H1 (cell line): ENCODE measurements around the gene MX1. TPM values are rescaled to one million over a fixed set of nuclear protein-coding genes. Genes with fewer than 3 reads are reported as not detected.

Experiments used
- CTCF ChIA-PET: fragments of 300-600 bp; sonication (Branson Sonifier 250); formaldehyde crosslinking; loops from one replicate; lab custom pipeline; 2021; ENCODE audit not compliant: partially characterized antibody; lab: Charles Lee
- POLR2A ChIA-PET: fragments of 300-600 bp; sonication (Branson Sonifier 250); formaldehyde crosslinking; loops from one replicate; lab custom pipeline; 2021; ENCODE audit warnings: inconsistent platforms; ENCODE audit not compliant: partially characterized antibody; lab: Charles Lee
- DNase-seq, 2 experiments: peaks; one replicate each; pipeline versions ENCODE4 v3.0.0 to v3.0.0-alpha.2; 2010 to 2022; ENCODE audit warnings: low spot score in 2 of 2, low read depth in 1 of 2, mixed read lengths in 1 of 2
- FAIRE-seq: peaks from 2 replicates; lab custom pipeline; 2011; peaks lifted over from hg19 to GRCh38; lab: Jason Lieb, UNC
- H2AFZ ChIP-seq: 2 replicates; pipeline ENCODE4 v1.8.1; 2012; ENCODE audit warnings: low read length, inconsistent platforms
- H2AK5ac ChIP-seq: 2 replicates; pipeline ENCODE4 v1.6.1; 2013; ENCODE audit warnings: low read depth, low read length
- H2BK120ac ChIP-seq: replicated peaks from 2 replicates; pipeline ENCODE3; 2013; ENCODE audit warnings: low read depth, low read length, inconsistent platforms
- H2BK12ac ChIP-seq: 2 replicates; pipeline ENCODE4 v1.6.1; 2013; ENCODE audit warnings: low read depth, low read length
- H2BK15ac ChIP-seq: 2 replicates; pipeline ENCODE4 v1.6.1; 2013; ENCODE audit warnings: low read length
- H2BK20ac ChIP-seq: 2 replicates; pipeline ENCODE4 v1.6.1; 2013; ENCODE audit warnings: low read length
- H2BK5ac ChIP-seq: 2 replicates; pipeline ENCODE4 v1.6.1; 2013; ENCODE audit warnings: low read depth, low read length
- H3K14ac ChIP-seq: 2 replicates; pipeline ENCODE4 v1.6.1; 2013; ENCODE audit warnings: inconsistent platforms; ENCODE audit not compliant: insufficient read length
- H3K18ac ChIP-seq: 2 replicates; pipeline ENCODE4 v1.6.1; 2013; ENCODE audit warnings: low read length; ENCODE audit errors: extremely low read depth
- H3K23ac ChIP-seq: 2 replicates; pipeline ENCODE4 v1.6.1; 2013; ENCODE audit warnings: inconsistent platforms; ENCODE audit not compliant: insufficient read length
- H3K23me2 ChIP-seq: 2 replicates; pipeline ENCODE4 v1.6.1; 2013; ENCODE audit warnings: low read depth, low read length
- H3K27ac ChIP-seq: 2 replicates; pipeline ENCODE4 v1.6.1; 2011; ENCODE audit warnings: low read depth, low read length, inconsistent platforms
- H3K27me3 ChIP-seq, 4 experiments: replicated peaks in 1 of 4; 1 replicate in 1 of 4; 2 replicates in 3 of 4; pipeline versions ENCODE4 v1.6.1 to v1.8.1; 2011 to 2013; ENCODE audit warnings: low read length in 3 of 4, mild to moderate bottlenecking in 3 of 4, inconsistent platforms in 2 of 4, mixed read lengths in 2 of 4, moderate library complexity in 1 of 4; ENCODE audit not compliant: control insufficient read depth in 3 of 4, insufficient read depth in 3 of 4; ENCODE audit errors: extremely low read depth in 1 of 4
- H3K36me3 ChIP-seq, 4 experiments: 2 replicates each; pipeline versions ENCODE4 v1.6.1 to v1.8.1; 2011 to 2013; ENCODE audit warnings: mild to moderate bottlenecking in 4 of 4, low read length in 3 of 4, moderate library complexity in 2 of 4, control low read depth in 1 of 4, inconsistent platforms in 1 of 4; ENCODE audit not compliant: insufficient read depth in 4 of 4, control insufficient read depth in 2 of 4
- H3K4ac ChIP-seq: replicated peaks from 2 replicates; pipeline ENCODE3; 2013; ENCODE audit warnings: low read length, low read depth, mixed read lengths, inconsistent platforms; ENCODE audit not compliant: insufficient read length
- H3K4me1 ChIP-seq, 4 experiments: replicated peaks in 1 of 4; 1 replicate in 1 of 4; 2 replicates in 3 of 4; pipeline versions ENCODE4 v1.6.1 to v1.8.1; 2011 to 2013; ENCODE audit warnings: low read length in 3 of 4, inconsistent platforms in 2 of 4, mixed read lengths in 1 of 4; ENCODE audit not compliant: insufficient read depth in 4 of 4, control insufficient read depth in 3 of 4
- H3K4me2 ChIP-seq, 2 experiments: 2 replicates each; pipeline versions ENCODE4 v1.6.1 to v1.8.1; 2011 to 2013; ENCODE audit warnings: low read depth in 2 of 2, low read length in 2 of 2, control low read depth in 1 of 2, inconsistent platforms in 1 of 2, mild to moderate bottlenecking in 1 of 2; ENCODE audit not compliant: insufficient read depth in 1 of 2
- H3K4me3 ChIP-seq, 4 experiments: fragments of 200-600, 300-600 bp in 1 of 4; sonication (generic), shearing (Covaris generic), sonication (Bioruptor Twin) in 1 of 4; 2 replicates each; pipeline versions ENCODE4 v1.5.1 to v1.8.1; 2011 to 2016; ENCODE audit warnings: low read length in 4 of 4, low read depth in 3 of 4, control low read depth in 2 of 4, inconsistent platforms in 2 of 4, mild to moderate bottlenecking in 2 of 4, mixed read lengths in 1 of 4, moderate library complexity in 1 of 4; ENCODE audit not compliant: insufficient read depth in 2 of 4; ENCODE audit errors: extremely low read depth in 1 of 4
- H3K56ac ChIP-seq: replicated peaks from 2 replicates; pipeline ENCODE3; 2013; ENCODE audit warnings: low read depth, mild to moderate bottlenecking, mixed read lengths, low read length, inconsistent platforms; ENCODE audit not compliant: insufficient read length
- H3K79me1 ChIP-seq: 2 replicates; pipeline ENCODE4 v1.6.1; 2013; ENCODE audit warnings: low read depth, low read length, control low read depth
- H3K79me2 ChIP-seq, 2 experiments: 2 replicates each; pipeline versions ENCODE4 v1.6.1 to v1.8.1; 2012 to 2013; ENCODE audit warnings: low read length in 2 of 2, mild to moderate bottlenecking in 2 of 2, inconsistent platforms in 1 of 2; ENCODE audit not compliant: insufficient read depth in 2 of 2, control insufficient read depth in 1 of 2
- H3K9ac ChIP-seq, 4 experiments: replicated peaks in 1 of 4; 1 replicate in 1 of 4; 2 replicates in 3 of 4; pipeline versions ENCODE4 v1.6.1 to v1.8.1; 2011 to 2013; ENCODE audit warnings: low read depth in 3 of 4, low read length in 3 of 4, control low read depth in 2 of 4, mild to moderate bottlenecking in 2 of 4, moderate library complexity in 2 of 4, inconsistent platforms in 1 of 4; ENCODE audit errors: extremely low read depth in 1 of 4
- H3K9me3 ChIP-seq, 2 experiments: 2 replicates each; pipeline versions ENCODE4 v1.6.1 to v1.8.1; 2012 to 2013; ENCODE audit warnings: mild to moderate bottlenecking in 2 of 2, moderate library complexity in 2 of 2, control low read depth in 1 of 2, inconsistent platforms in 1 of 2, low read depth in 1 of 2, low read length in 1 of 2, mixed read lengths in 1 of 2; ENCODE audit not compliant: insufficient read depth in 2 of 2
- H4K20me1 ChIP-seq, 2 experiments: replicated peaks in 1 of 2; 2 replicates each; pipeline versions ENCODE3 to v1.8.1; 2011 to 2013; ENCODE audit warnings: inconsistent platforms in 2 of 2, low read length in 2 of 2, mild to moderate bottlenecking in 1 of 2; ENCODE audit not compliant: insufficient read depth in 2 of 2, control insufficient read depth in 1 of 2
- H4K5ac ChIP-seq: 2 replicates; pipeline ENCODE4 v1.6.1; 2013; ENCODE audit warnings: low read length, low read depth, mixed read lengths, inconsistent platforms; ENCODE audit not compliant: insufficient read length
- H4K8ac ChIP-seq: 2 replicates; pipeline ENCODE4 v1.8.0; 2013; ENCODE audit warnings: mild to moderate bottlenecking, moderate library complexity, low read length, inconsistent platforms; ENCODE audit not compliant: insufficient read depth; ENCODE audit errors: extremely low read depth
- H4K91ac ChIP-seq: replicated peaks from 2 replicates; pipeline ENCODE3; 2013; ENCODE audit warnings: low read length, mixed read lengths, inconsistent platforms; ENCODE audit not compliant: insufficient read length
- ASH2L ChIP-seq: fragments of 200-600, 300-600 bp; sonication (generic); IDR thresholded peaks from one replicate; pipeline ENCODE4 v1.7.1; 2017; ENCODE audit warnings: low read length
- ATF3 ChIP-seq: IDR thresholded peaks from 2 replicates; pipeline ENCODE4 v1.6.1; 2011; ENCODE audit warnings: low read depth, mild to moderate bottlenecking, low read length; ENCODE audit not compliant: insufficient read depth
- E2F6 ChIP-seq: IDR thresholded peaks from 2 replicates; pipeline ENCODE4 v1.6.1; 2012; ENCODE audit warnings: inconsistent platforms
- SIN3A ChIP-seq, 2 experiments: IDR thresholded peaks in 1 of 2; conservative IDR thresholded peaks in 1 of 2; 2 replicates each; pipeline ENCODE4 v1.6.1; 2011 to 2012; ENCODE audit warnings: low read length in 2 of 2, improper control_type of control experiment in 1 of 2, low read depth in 1 of 2, mild to moderate bottlenecking in 1 of 2
- SIRT6 ChIP-seq: IDR thresholded peaks from one replicate; pipeline ENCODE4 v1.7.1; 2012; ENCODE audit warnings: low read length, inconsistent platforms
- SP1 ChIP-seq: IDR thresholded peaks from 2 replicates; pipeline ENCODE4 v1.6.1; 2011; ENCODE audit warnings: low read depth, low read length
- SUZ12 ChIP-seq: fragments of 200-600 bp; sonication (generic); IDR thresholded peaks from 2 replicates; pipeline ENCODE4 v1.6.1; 2012; ENCODE audit warnings: mild to moderate bottlenecking, inconsistent platforms, low read length, moderate library complexity, mixed read lengths
- TAF1 ChIP-seq: IDR thresholded peaks from 2 replicates; pipeline ENCODE4 v1.6.1; 2011; ENCODE audit warnings: mild to moderate bottlenecking, low read depth, low read length
- TBP ChIP-seq: IDR thresholded peaks from 2 replicates; pipeline ENCODE4 v1.6.1; 2011; ENCODE audit warnings: low read depth, low read length, improper control_type of control experiment
- WGBS, 2 experiments: shearing (Covaris generic) in 1 of 2; methylation state at CpG; one replicate each; pipeline versions ENCODE4 v1.1.6 to v1.1.7; 2013 to 2015; ENCODE audit warnings: low lambda C conversion rate in 2 of 2, mixed read lengths in 2 of 2, inconsistent platforms in 1 of 2, low coverage in 1 of 2, missing lambda C conversion rate in 1 of 2; ENCODE audit not compliant: insufficient replicate concordance in 2 of 2, insufficient coverage in 1 of 2, insufficient read length in 1 of 2; ENCODE audit errors: extremely low coverage in 1 of 2, missing lambda C conversion rate in 1 of 2; 5-methylcytosine and 5-hydroxymethylcytosine counted together
- polyA plus RNA-seq, 7 experiments: library from polyadenylated mRNA; depleted of rRNA in 3 of 7; stranded (reverse) in 5 of 7; unstranded in 2 of 7; fragments of >200 nt in 5 of 7; fragments of 200-250 nt in 2 of 7; gene quantifications; 1 replicate in 5 of 7; 2 replicates in 1 of 7; 4 replicates in 1 of 7; pipeline versions ENCODE4 v1.2.1 to v1.2.3, GENCODE V29; 2011 to 2013; ENCODE audit warnings: missing spikeins in 2 of 7, mixed read lengths in 2 of 7
- total RNA-seq: library from RNA; stranded (reverse); fragmentation: NEBNext Ultra II Directional; extraction: Animal tissue kit (Norgen Biotek cat#: 25700); gene quantifications from 2 replicates; pipeline ENCODE4 v1.2.1, GENCODE V29; 2021

The MX1 gene
- total and polyA plus RNA-seq, 2 of the 8 experiments (the other 6 are each of a cell fraction or from before 2014, with no cell fraction given), result 3.8 to 5.7 TPM

GRCh38 chr21:41506611-41507520 is 80.8 kb downstream of the MX1 start:
- DNase-seq (peak in 1 of 2 experiments; percentile 77), FAIRE-seq (no peak)
- Histone ChIP-seq H3K56ac (peak overlapping the region; percentile 10), H2BK120ac (no peak overlapping the region), H3K9ac (peak overlapping the region in 2 of 4 experiments; percentile 25 to 33; a peak in 3 of 7 replicates), H4K20me1 (no peaks in the 10 kb centered on the region), H3K23ac (no peak overlapping the region), H2AK5ac (no peak overlapping the region), H3K4me3 (peak overlapping the region; percentile 62 to 80 (median 72)), H3K4me2 (peak overlapping the region; percentile 83 to 95), H3K27ac (no peak overlapping the region), H3K9me3 (no peaks in the 10 kb centered on the region), H3K14ac (no peak overlapping the region), H3K27me3 (peaks cover 5 to 45% (median 36%) of the 10 kb centered on the region in 4 experiments), H4K8ac (peak overlapping the region; percentile 86), H4K91ac (peak overlapping the region; percentile 51), H3K4ac (no peak overlapping the region), H3K79me1 (peaks cover 7% of the 10 kb centered on the region), H3K4me1 (peaks cover 0 to 16% (median 6%) of the 10 kb centered on the region in 4 experiments; a peak in 5 of 7 replicates), H2BK20ac (0 out of 2 replicates have a peak overlapping the region, but pooled peaks have one; percentile 18), H2BK15ac (0 out of 2 replicates have a peak overlapping the region, but pooled peaks have one; percentile 29), H3K23me2 (peaks cover 17% of the 10 kb centered on the region), H3K36me3 (no peaks in the 10 kb centered on the region), H3K79me2 (no peaks in the 10 kb centered on the region), H2AFZ (peak overlapping the region; percentile 24; the same call in 1 of the 2 replicates), H2BK5ac (peak overlapping the region; percentile 44; the same call in 1 of the 2 replicates), H2BK12ac (peak overlapping the region; percentile 84), H3K18ac (peak overlapping the region; percentile 96), H4K5ac (peak overlapping the region; percentile 13)
- ChIA-PET CTCF (interaction anchor here (1.0 to 2.1 kb wide), 4 partner anchors 28 to 223 kb away, joined by 3 to 8 read pairs (median 4); no protein-coding TSS in a partner anchor), POLR2A (interaction anchor here (0.8 to 1.4 kb wide), 4 partner anchors 13 to 88 kb away, joined by 3 to 6 read pairs (median 3); no protein-coding TSS in a partner anchor)
- 3% methylated on average over 41 of the region's 64 CpGs; no CpG with 5 or more reads in 1 of the 2 experiments for WGBS, 2 experiments
- TF ChIP-seq SIN3A (conservative IDR thresholded peaks at IDR 0.05 in 1 of 2, IDR thresholded peaks at IDR 0.05 in 1 of 2; ENCODE audit: low read depth in 1 of 2, low read length in 2 of 2) (peak in 1 of 2 experiments; percentile 28; a peak in 1 of 4 replicates), E2F6 (peak; percentile 58; the same call in 1 of the 2 replicates), TAF1 (0 out of 2 replicates have a peak, but pooled peaks have one; percentile 5), SUZ12 (peak; percentile 78), ASH2L (peak; percentile 62), SIRT6 (no peak), ATF3 (no peak), TBP (0 out of 2 replicates have a peak, but pooled peaks have one; percentile 7), SP1 (no peak)
